Measurements from ENCODE around the gene CCKAR. TPM values are rescaled to one million over a fixed set of nuclear protein-coding genes. Genes with fewer than 3 reads are reported as not detected.

CCKAR gene
- total and polyA plus RNA-seq, 8 donors, result 0.12 to 0.16 (median 0.15) TPM; not detected in 3

DNA sequence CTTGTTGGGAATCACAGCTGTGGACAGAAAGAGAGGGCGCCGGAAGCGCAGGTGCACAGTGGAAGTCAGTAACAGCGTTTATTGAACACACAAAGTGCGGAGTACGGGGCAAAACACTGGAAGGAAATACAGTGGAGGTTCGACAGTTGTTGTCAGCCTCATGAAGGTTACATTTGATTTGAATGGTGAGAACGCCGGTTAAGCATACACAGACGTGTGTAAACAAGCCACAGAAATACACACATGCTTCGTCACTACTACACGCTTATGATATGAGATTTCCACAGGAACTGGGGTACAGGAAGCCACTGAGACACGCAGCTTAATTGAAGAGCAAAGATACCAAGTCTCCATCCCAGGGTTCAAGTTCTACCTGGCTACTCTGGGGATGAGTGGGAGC is 12.0 kb downstream of the CCKAR start:
- DNase-seq, result peak in 1 of 6 donors; percentile 21
- Histone ChIP-seq H3K9me3 (no peaks in the 10 kb centered on the region), H3K4me1 (peaks cover 0 to 4% (median 0%) of the 10 kb centered on the region in 3 donors), H3K27ac (no peak overlapping the region), H3K27me3 (no peaks in the 10 kb centered on the region), H3K36me3 (no peaks in the 10 kb centered on the region), H3K4me3 (no peak overlapping the region)
- intact Hi-C loops (cut with DNase I), result no loop called here
- 37 to 82% methylated on average over 13 of the region's 13 CpGs for WGBS, 2 donors
- TF ChIP-seq CTCF (IDR thresholded peaks at IDR 0.05), result no peak
- peak in 3 of 4 donors; percentile 67 to 79 (median 78) for ATAC-seq
- no peak for FAIRE-seq

GRCh38 chr4:26476545-26476944 is 13.7 kb downstream of the CCKAR start:
- WGBS, 2 donors, result 56 to 60% methylated on average over 5 of the region's 5 CpGs
- no peak for ATAC-seq
- no peak overlapping the region for H3K4me3 ChIP-seq
- H3K4me1 ChIP-seq, result no peaks in the 10 kb centered on the region
- H3K36me3 ChIP-seq, result no peaks in the 10 kb centered on the region
- FAIRE-seq, result no peak
- H3K9me3 ChIP-seq, result no peaks in the 10 kb centered on the region
- no peaks in the 10 kb centered on the region for H3K27me3 ChIP-seq
- intact Hi-C loops (cut with DNase I), result no loop called here
- no peak for TF ChIP-seq CTCF (IDR thresholded peaks at IDR 0.05)
- no peak overlapping the region for H3K27ac ChIP-seq
- DNase-seq, result no peak

DNA sequence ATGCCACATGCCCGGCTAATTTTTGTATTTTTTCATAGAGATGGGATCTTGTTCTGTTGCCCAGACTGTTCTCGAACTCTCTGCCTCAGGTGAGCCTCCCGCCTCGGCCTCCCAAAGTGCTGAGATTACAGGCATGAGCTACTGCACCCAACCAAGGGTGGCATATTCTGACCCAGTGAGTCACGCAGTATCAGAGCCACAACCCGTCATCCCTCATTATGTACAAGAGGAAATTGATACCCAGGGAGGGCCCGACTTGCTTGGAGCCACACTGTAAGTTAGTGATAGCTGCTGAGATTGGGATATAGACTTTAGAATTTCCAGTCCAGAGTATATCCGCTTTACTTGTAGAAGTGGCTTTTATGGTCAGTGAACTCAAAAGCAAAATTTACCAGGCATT is 14.6 kb downstream of the CCKAR start:
- DNase-seq, result no peak
- Histone ChIP-seq H3K4me1 (no peaks in the 10 kb centered on the region), H3K36me3 (no peaks in the 10 kb centered on the region), H3K27me3 (no peaks in the 10 kb centered on the region), H3K27ac (no peak overlapping the region), H3K4me3 (no peak overlapping the region), H3K9me3 (no peaks in the 10 kb centered on the region)
- intact Hi-C loops (cut with DNase I), result no loop called here
- TF ChIP-seq CTCF (IDR thresholded peaks at IDR 0.05), result no peak
- ATAC-seq, result no peak
- WGBS, 2 donors, result 84 to 93% methylated on average over 8 of the region's 8 CpGs
- no peak for FAIRE-seq

GRCh38 chr4:26474551-26474950 is 15.7 kb downstream of the CCKAR start:
- TF ChIP-seq CTCF (IDR thresholded peaks at IDR 0.05), result no peak
- 79 to 81% methylated on average over 3 of the region's 3 CpGs for WGBS, 2 donors
- ATAC-seq, result no peak
- Histone ChIP-seq H3K9me3 (no peaks in the 10 kb centered on the region), H3K4me3 (no peak overlapping the region), H3K27me3 (no peaks in the 10 kb centered on the region), H3K27ac (no peak overlapping the region), H3K36me3 (no peaks in the 10 kb centered on the region), H3K4me1 (no peaks in the 10 kb centered on the region)
- intact Hi-C loops (cut with DNase I), result no loop called here
- no peak for FAIRE-seq
- DNase-seq, result no peak

DNA sequence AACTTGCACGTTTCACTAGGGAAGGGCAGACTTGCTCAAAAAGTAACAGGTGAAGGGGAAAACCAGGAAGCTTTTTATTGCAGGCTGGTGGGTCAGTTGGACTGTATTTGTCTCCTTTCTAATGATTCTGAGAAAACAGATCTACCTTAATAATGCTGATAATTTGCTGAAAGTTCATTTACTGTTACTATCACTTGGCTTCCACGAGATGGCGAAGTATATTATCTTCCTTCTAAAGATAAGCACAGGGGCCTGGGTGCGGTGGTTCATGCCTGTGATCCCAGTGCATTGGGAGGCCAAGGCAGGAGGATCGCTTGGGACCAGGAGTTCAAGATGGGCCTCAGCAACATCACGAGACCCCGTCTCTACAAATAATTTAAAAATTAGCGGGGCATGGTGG is 16.4 kb downstream of the CCKAR start:
- Histone ChIP-seq H3K36me3 (no peaks in the 10 kb centered on the region), H3K9me3 (no peaks in the 10 kb centered on the region), H3K4me3 (no peak overlapping the region), H3K27ac (no peak overlapping the region), H3K27me3 (no peaks in the 10 kb centered on the region), H3K4me1 (no peaks in the 10 kb centered on the region)
- TF ChIP-seq CTCF (IDR thresholded peaks at IDR 0.05), result no peak
- ATAC-seq, result no peak
- 72 to 84% methylated on average over 8 of the region's 8 CpGs for WGBS, 2 donors
- no peak for FAIRE-seq
- no peak for DNase-seq
- intact Hi-C loops (cut with DNase I), result no loop called here

Data from pancreas (tissue), 10 donors.